Activated naive CD8-positive, alpha-beta T cell treated with anti-CD3 and anti-CD28 coated beads, Interleukin-2, amount 50 U/mL, for 16 hours (primary cell): ENCODE measurements around the gene G0S2.
"Not testable (repeated sequence)": the region's sequence is repeated elsewhere in the genome, so short reads cannot be mapped to it uniquely, and the experiment has no call there.

ENCODE experiments used
- DNase-seq: peaks from one replicate; pipeline ENCODE4 v3.0.0-alpha.2; 2020; ENCODE audit warnings: low read depth, low spot score

The G0S2 gene

GRCh38 chr1:209675565-209676154 lies 448 bp downstream of the G0S2 start:
- DNase-seq = no peak

GRCh38 chr1:209678981-209679539 lies 3.8 kb downstream of the G0S2 start:
- no peak for DNase-seq

GRCh38 chr1:209685821-209686220 lies 10.6 kb downstream of the G0S2 start:
- no peak for DNase-seq

GRCh38 chr1:209686322-209686721 lies 11.1 kb downstream of the G0S2 start:
- no peak for DNase-seq

GRCh38 chr1:209688746-209689234 lies 13.6 kb downstream of the G0S2 start:
- DNase-seq = no peak

- no peak for DNase-seq
These were observed 14.3 kb downstream of the G0S2 start for GRCh38 chr1:209689477-209689876.

- DNase-seq = no peak
These were observed 16.0 kb downstream of the G0S2 start for GRCh38 chr1:209691237-209691636.

- DNase-seq = no peak
These were observed 17.1 kb downstream of the G0S2 start for GRCh38 chr1:209692296-209692695.

GRCh38 chr1:209692745-209693504 lies 17.7 kb downstream of the G0S2 start:
- peak; percentile 39 for DNase-seq

GRCh38 chr1:209696673-209697072 lies 21.5 kb downstream of the G0S2 start:
- DNase-seq = no peak

- DNase-seq = no peak
These were observed 21.9 kb downstream of the G0S2 start for GRCh38 chr1:209697126-209697525.

GRCh38 chr1:209700686-209701085 lies 25.5 kb downstream of the G0S2 start:
- not testable (repeated sequence) for DNase-seq

GRCh38 chr1:209702832-209703231 lies 27.6 kb downstream of the G0S2 start:
- DNase-seq = no peak

- no peak for DNase-seq
These were observed 28.8 kb downstream of the G0S2 start for GRCh38 chr1:209703834-209704504.

- no peak for DNase-seq
These were observed 29.4 kb downstream of the G0S2 start, which contains the start of gene HSD11B1 for GRCh38 chr1:209704584-209704983. Gene HSD11B1 (plus strand): TSS chr1:209704846. CDS start chr1:209704943, 97 bp downstream.

- DNase-seq = no peak
These were observed 29.9 kb downstream of the G0S2 start for GRCh38 chr1:209705033-209705598.

- no peak for DNase-seq
These were observed 31.4 kb downstream of the G0S2 start for GRCh38 chr1:209706622-209707021.

- DNase-seq = no peak
These were observed 32.1 kb downstream of the G0S2 start for GRCh38 chr1:209707308-209707707.

GRCh38 chr1:209708297-209708696 lies 33.1 kb downstream of the G0S2 start:
- no peak for DNase-seq

GRCh38 chr1:209710093-209710492 lies 34.9 kb downstream of the G0S2 start:
- no peak for DNase-seq

GRCh38 chr1:209710847-209711246 lies 35.6 kb downstream of the G0S2 start:
- no peak for DNase-seq

GRCh38 chr1:209714338-209714737 lies 39.1 kb downstream of the G0S2 start:
- no peak for DNase-seq
